IPS-18c (cell line): ENCODE results near the gene DHRSX.
"Not testable (repeated sequence)": the region's sequence is repeated elsewhere in the genome, so short reads cannot be mapped to it uniquely, and the experiment has no call there.

ENCODE experiments used
- H3K4me3 ChIP-seq: 2 replicates; pipeline ENCODE4 v1.7.0; 2013; ENCODE audit warnings: low read depth, mild to moderate bottlenecking, low read length, moderate library complexity; ENCODE audit not compliant: insufficient read depth
- H3K9me3 ChIP-seq: one replicate; pipeline ENCODE4 v1.6.1; 2013; ENCODE audit warnings: mild to moderate bottlenecking, low read length, moderate library complexity; ENCODE audit not compliant: control insufficient read depth, insufficient read depth

The DHRSX gene

GRCh38 chrX:2426289-2426882 lies 74.4 kb downstream of the DHRSX start:
- H3K9me3 ChIP-seq = peaks cover 2% of the 10 kb centered on the region
- H3K4me3 ChIP-seq = no peak overlapping the region

- no peak overlapping the region for H3K4me3 ChIP-seq
- peaks cover 2% of the 10 kb centered on the region for H3K9me3 ChIP-seq
Measured at GRCh38 chrX:2425286-2426071, 75.3 kb downstream of the DHRSX start.

- H3K9me3 ChIP-seq = no peaks in the 10 kb centered on the region
- no peak overlapping the region for H3K4me3 ChIP-seq
Measured at GRCh38 chrX:2424317-2424716, 76.5 kb downstream of the DHRSX start.

- H3K4me3 ChIP-seq = no peak overlapping the region
- H3K9me3 ChIP-seq = no peaks in the 10 kb centered on the region
Measured at GRCh38 chrX:2423899-2424298, 76.9 kb downstream of the DHRSX start.

GRCh38 chrX:2423282-2423681 lies 77.5 kb downstream of the DHRSX start:
- Histone ChIP-seq H3K4me3 (no peak overlapping the region), H3K9me3 (no peaks in the 10 kb centered on the region)

DNA sequence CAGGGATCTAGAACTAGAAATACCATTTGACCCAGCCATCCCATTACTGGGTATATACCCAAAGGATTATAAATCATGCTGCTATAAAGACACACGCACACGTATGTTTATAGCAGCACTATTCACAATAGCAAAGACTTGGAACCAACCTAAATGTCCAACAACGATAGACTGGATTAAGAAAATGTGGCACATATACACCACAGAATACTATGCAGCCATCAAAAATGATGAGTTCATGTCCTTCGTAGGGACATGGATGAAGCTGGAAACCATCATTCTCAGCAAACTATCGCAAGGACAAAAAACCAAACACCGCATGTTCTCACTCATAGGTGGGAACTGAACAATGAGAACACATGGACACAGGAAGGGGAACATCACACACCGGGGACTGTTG lies 81.4 kb downstream of the DHRSX start:
- not testable (repeated sequence) for H3K9me3 ChIP-seq, H3K4me3 ChIP-seq

GRCh38 chrX:2418000-2418399 lies 82.8 kb downstream of the DHRSX start:
- Histone ChIP-seq H3K4me3 (no peak overlapping the region), H3K9me3 (no peaks in the 10 kb centered on the region)

DNA sequence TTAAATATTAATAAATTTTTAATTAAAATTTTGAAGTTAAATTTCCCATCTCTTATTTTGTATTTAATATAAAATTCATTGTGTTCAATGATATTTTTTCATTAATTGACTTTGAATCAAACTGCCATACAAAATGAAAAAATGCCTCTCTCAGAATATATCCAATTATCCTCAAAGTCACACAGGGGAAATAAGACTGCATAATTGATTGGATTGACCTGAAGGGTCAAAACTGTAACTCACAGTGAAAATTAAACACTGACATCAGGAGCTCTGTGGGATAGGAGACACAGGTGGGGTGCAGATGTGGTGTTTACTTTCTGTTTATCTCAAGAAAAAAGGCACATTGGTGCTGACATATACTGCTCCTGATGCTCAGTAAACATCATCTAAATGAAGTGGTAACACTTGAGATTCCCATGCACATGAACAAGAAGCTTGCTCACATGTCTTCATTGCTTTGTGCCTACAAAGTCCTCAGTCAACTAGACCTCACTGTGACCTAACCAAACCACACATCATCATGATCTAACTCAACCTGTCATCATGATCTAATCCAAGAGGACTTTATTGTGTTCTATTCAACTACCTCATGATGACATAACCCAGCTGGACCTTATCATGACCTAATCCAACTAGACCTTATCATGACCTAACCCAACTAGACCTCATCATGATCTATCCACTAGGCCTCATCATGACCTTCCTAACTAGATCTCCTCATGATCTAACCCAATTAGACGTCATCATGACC lies 83.7 kb downstream of the DHRSX start:
- no peaks in the 10 kb centered on the region for H3K9me3 ChIP-seq
- H3K4me3 ChIP-seq = no peak overlapping the region

DNA sequence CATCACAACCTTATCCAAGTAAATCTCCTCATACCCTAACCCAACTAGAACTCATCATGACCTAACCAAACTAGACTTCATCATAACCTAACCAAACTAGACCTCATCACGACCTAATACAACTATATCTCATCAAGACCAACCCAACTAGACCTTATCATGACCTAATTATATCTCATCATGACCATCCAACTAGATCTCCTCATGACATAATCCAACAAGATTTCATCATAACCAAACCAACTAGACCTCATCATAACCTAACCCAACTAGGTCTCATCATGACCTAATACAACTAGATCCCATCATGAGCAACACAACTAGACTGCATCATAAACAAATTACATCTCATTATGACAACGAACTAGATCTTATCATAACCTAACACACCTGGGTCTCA lies 86.4 kb downstream of the DHRSX start:
- Histone ChIP-seq H3K9me3 (no peaks in the 10 kb centered on the region), H3K4me3 (no peak overlapping the region)

DNA sequence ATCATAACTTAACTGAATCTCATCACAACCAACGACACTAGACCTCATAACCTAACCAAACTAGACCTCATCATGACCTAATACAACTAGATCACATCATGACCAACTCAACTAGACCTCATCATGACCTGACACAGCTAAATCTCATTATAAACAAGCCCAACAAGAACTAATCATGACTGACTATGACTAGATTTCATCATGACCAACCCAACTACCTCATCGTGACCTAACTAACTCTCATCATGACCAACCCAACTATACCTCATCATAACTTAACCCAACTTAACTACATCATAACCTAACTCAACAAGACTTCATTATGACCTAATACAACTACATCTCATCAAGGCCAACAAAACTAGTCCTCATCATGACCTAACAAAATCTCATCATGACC lies 86.8 kb downstream of the DHRSX start:
- no peaks in the 10 kb centered on the region for H3K9me3 ChIP-seq
- H3K4me3 ChIP-seq = no peak overlapping the region

DNA sequence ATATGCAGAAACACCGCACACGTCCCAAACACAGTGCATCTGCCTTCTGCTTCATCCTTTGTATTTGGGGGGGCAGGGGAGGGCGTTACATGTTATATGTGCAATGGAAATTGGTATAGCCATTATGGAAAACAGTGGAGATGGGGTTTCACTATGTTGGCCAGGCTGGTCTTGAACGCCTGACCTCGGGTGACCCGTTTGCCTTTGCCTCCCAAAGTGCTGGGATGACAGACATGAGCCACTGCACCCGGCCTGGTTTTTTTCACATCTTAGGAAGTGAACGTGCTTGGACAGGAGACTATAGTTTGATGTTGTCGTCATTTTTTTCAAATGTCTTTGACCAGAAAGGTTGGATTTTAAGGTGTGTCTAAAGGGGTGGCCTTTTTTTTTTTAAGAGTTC lies 88.6 kb downstream of the DHRSX start:
- Histone ChIP-seq H3K4me3 (no peak overlapping the region), H3K9me3 (no peaks in the 10 kb centered on the region)

GRCh38 chrX:2410279-2411020 lies 90.3 kb downstream of the DHRSX start:
- no peaks in the 10 kb centered on the region for H3K9me3 ChIP-seq
- H3K4me3 ChIP-seq = no peak overlapping the region

DNA sequence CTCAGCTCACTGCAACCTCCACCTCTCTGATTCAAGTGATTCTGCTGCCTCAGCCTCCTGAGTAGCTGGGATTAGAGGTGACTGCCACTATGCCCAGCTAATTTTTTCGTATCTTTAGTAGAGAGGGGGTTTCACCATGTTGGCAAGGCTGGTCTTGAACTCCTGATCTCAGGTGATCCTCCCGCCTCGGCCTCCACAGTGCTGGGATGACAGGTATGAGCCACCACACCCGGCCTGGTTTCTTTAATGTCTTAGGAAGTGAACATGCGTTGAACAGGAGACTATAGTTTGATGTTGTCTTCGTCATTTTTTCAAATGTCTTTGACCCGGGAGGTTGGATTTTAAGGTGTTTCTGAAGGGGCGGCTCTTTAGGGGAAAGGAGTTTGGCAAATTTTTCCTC lies 91.0 kb downstream of the DHRSX start:
- no peak overlapping the region for H3K4me3 ChIP-seq

DNA sequence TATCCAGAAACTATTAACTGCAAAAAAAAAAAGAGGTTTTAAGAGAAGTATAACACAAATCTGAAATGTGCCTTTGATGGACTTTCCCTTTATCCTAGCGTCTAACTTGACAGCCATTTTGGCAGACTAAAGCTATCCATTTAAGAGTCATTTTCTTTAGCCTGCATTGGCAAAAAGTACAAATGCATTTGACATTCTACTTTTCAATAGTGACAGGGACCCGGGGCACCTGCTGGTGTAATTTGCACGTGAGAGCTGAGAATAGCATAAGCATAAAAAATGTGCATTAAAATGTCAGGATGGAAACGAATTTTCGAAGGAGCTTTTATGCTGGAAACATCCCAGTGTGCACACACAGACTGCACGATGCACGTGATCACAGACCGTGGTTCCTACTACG lies 91.9 kb downstream of the DHRSX start:
- no peaks in the 10 kb centered on the region for H3K9me3 ChIP-seq
- H3K4me3 ChIP-seq = no peak overlapping the region

More for the DNA sequence above, 91.0 kb downstream of the DHRSX start:
- no peaks in the 10 kb centered on the region for H3K9me3 ChIP-seq

DNA sequence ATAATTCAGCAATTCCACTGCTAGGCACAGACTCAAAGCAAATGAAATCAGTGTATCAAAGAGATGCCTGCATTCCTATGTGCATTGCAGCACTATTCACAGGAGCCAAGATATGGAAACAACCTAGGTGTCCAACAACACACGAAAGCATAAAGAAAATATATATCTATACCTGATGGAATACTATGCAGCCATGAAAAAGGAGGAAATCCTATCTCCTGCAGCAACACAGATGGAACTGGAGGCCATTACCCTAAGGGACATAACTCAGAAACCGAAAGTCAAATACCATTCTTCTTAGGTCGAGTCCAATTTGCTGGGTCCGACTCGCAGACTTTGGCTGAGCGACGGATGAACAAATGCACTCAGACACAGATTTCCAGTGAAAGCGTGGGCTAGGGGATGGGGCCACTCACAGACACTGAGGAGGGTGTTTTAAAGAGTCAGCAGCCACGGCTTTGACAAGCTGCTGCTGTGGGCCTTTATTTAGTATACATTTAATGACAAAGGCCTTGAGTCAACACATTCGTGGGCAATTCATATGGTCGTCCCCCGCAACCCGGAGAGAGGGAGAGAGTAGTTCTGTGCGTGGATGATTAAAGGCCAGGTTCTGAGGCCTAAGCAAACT lies 93.8 kb downstream of the DHRSX start:
- Histone ChIP-seq H3K9me3 (no peaks in the 10 kb centered on the region), H3K4me3 (no peak overlapping the region)

- Histone ChIP-seq H3K4me3 (no peak overlapping the region), H3K9me3 (no peaks in the 10 kb centered on the region)
Measured at GRCh38 chrX:2404776-2405175, 96.0 kb downstream of the DHRSX start.

DNA sequence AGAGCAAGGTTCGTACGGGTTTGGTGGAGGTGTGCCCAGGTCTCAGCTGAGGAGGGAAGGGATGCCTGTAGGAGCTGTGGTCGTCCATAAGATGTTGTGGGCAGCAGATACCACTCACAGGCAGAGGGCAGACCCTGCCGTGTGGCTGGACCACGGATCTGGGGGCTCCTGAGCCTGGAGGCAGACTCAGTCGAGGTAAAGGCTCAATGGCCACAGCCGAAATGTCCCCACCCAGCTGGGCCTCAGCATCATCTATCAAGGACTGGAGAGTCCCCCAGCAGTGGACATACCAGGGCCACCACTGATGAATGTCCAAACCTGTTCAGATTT lies 98.5 kb downstream of the DHRSX start:
- Histone ChIP-seq H3K4me3 (no peak overlapping the region), H3K9me3 (no peaks in the 10 kb centered on the region)
